ENCODE data around the gene CMTR1. TPM values are rescaled to one million over a fixed set of nuclear protein-coding genes. Genes with fewer than 3 reads are reported as not detected.
"Not testable (repeated sequence)": the region's sequence is repeated elsewhere in the genome, so short reads cannot be mapped to it uniquely, and the experiment has no call there.

The CMTR1 gene
- 22.4 and 22.6 TPM in 2 replicates for total RNA-seq (2014; rRNA removed; shearing (Covaris generic))

- DNase-seq (ENCODE audit: low spot score): peak; percentile 85
Observed at GRCh38 chr6:37432916-37433656, at the start of gene CMTR1. CMTR1 (plus strand) TSS chr6:37433221; CDS start chr6:37435630, 2,409 bp downstream.

GRCh38 chr6:37388578-37388977 lies 44.4 kb upstream of the CMTR1 start:
- DNase-seq (ENCODE audit: low spot score): no peak

- no peak for DNase-seq (ENCODE audit: low spot score)
Observed at GRCh38 chr6:37389857-37390256, 43.2 kb upstream of the CMTR1 start.

GRCh38 chr6:37391120-37391519 lies 41.9 kb upstream of the CMTR1 start:
- DNase-seq (ENCODE audit: low spot score): no peak

- no peak for DNase-seq (ENCODE audit: low spot score)
Observed at GRCh38 chr6:37392821-37393220, 40.2 kb upstream of the CMTR1 start.

GRCh38 chr6:37393381-37393929 lies 39.6 kb upstream of the CMTR1 start:
- DNase-seq (ENCODE audit: low spot score): no peak

- no peak for DNase-seq (ENCODE audit: low spot score)
Observed at GRCh38 chr6:37396571-37397180, 36.3 kb upstream of the CMTR1 start.

GRCh38 chr6:37399131-37399530 lies 33.9 kb upstream of the CMTR1 start:
- no peak for DNase-seq (ENCODE audit: low spot score)

GRCh38 chr6:37399795-37400490 lies 33.1 kb upstream of the CMTR1 start:
- no peak for DNase-seq (ENCODE audit: low spot score)

GRCh38 chr6:37401658-37402057 lies 31.4 kb upstream of the CMTR1 start:
- not testable (repeated sequence) for DNase-seq (ENCODE audit: low spot score)

GRCh38 chr6:37406726-37407341 lies 26.2 kb upstream of the CMTR1 start:
- no peak for DNase-seq (ENCODE audit: low spot score)

- no peak for DNase-seq (ENCODE audit: low spot score)
Observed at GRCh38 chr6:37407948-37408347, 25.1 kb upstream of the CMTR1 start.

GRCh38 chr6:37409501-37409900 lies 23.5 kb upstream of the CMTR1 start:
- DNase-seq (ENCODE audit: low spot score): no peak

GRCh38 chr6:37417393-37417792 lies 15.6 kb upstream of the CMTR1 start:
- DNase-seq (ENCODE audit: low spot score): no peak

- DNase-seq (ENCODE audit: low spot score): no peak
Observed at GRCh38 chr6:37418722-37419121, 14.3 kb upstream of the CMTR1 start.

GRCh38 chr6:37426058-37426944 lies 6.7 kb upstream of the CMTR1 start:
- no peak for DNase-seq (ENCODE audit: low spot score)

- no peak for DNase-seq (ENCODE audit: low spot score)
Observed at GRCh38 chr6:37426945-37427510, 6.0 kb upstream of the CMTR1 start.

GRCh38 chr6:37429352-37429750 lies 3.7 kb upstream of the CMTR1 start:
- DNase-seq (ENCODE audit: low spot score): no peak

GRCh38 chr6:37432590-37432915 lies 468 bp upstream of the CMTR1 start:
- DNase-seq (ENCODE audit: low spot score): no peak

GRCh38 chr6:37433657-37434271 lies 743 bp downstream of the CMTR1 start:
- DNase-seq (ENCODE audit: low spot score): no peak

Data from H4 (cell line).